ENCODE results near the gene PDLIM5.
"Not testable (repeated sequence)": the region's sequence is repeated elsewhere in the genome, so short reads cannot be mapped to it uniquely, and the experiment has no call there.

The PDLIM5 gene

GRCh38 chr4:94500685-94501084, 48.9 kb downstream of the PDLIM5 start:
- no peak for DNase-seq

- no peak for DNase-seq
These were observed 52.8 kb downstream of the PDLIM5 start for GRCh38 chr4:94504545-94504944.

DNA sequence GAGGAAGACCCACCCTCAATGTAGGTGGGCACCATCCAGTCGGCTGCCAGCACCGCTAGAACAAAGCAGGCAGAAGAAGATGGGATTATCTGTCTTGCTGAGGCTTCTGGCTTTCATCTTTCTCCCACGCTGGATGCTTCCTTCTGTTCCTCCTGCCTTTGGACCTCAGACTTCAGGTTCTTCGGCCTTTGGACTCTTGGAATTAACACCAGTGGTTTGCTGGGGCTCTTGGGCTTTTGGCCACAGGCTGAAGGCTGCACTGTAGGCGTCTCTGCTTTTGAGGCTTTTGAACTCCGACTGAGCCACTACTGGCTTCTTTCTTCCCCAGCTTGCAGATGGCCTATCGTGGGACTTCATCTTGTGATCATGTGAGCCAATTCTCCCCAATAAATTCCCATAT, 55.1 kb downstream of the PDLIM5 start:
- no peak for DNase-seq

DNA sequence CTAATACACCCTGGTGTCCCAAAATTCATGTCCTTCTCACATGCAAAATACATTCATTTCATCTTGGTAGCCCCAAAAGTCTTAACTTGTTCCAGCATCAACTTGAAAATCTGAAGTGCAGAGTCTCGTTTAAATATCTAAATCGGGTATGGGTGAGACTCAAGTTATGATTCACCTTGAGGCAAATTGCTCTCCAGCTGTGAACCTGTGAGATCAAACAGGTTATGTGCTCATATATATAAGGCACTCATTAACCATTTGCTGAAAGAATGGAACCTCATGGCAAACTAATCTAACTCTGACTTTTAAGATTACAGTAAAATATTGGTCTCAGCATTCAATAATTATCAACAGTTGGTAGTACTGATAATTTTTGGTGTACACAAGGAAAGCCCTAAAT, 55.5 kb downstream of the PDLIM5 start:
- DNase-seq, result no peak

DNA sequence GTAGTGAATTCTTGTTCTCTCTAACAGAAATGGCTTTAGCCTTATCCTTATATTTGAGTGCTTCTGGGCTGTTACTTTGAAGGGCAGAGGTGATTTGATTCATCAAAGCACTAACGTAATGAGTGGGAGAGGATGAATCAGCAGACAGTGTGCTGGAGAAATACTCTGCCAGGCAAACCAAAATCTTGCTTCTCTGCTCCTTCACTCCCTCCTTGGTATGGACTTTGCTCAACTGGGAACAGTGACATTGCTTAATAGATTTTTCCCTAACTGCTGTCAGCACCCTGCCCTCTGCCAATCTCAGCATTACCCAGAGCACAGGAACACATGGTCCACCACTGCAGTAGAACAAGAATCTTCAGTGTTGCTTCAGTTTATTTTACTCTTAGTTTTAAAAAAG, 56.0 kb downstream of the PDLIM5 start:
- DNase-seq, result no peak

DNA sequence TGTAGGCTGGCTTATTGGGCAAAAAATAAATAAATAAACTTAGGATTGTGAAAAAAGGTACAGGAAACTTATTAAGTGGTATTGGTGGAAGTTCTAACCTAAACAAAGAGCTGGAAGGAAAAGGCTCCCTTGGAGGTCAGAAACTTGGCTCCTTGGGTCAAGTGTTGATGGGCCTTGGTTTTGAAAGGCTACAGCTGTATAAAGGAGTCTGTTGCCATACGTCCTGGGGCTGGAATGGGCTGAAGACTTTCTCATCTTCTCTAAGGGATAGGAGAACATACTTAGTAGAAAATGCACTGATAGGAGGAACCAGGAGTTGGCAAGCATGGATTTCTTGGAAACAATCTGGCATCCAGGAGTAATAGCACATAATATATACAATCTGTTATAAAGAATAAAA, 56.6 kb downstream of the PDLIM5 start:
- no peak for DNase-seq

DNA sequence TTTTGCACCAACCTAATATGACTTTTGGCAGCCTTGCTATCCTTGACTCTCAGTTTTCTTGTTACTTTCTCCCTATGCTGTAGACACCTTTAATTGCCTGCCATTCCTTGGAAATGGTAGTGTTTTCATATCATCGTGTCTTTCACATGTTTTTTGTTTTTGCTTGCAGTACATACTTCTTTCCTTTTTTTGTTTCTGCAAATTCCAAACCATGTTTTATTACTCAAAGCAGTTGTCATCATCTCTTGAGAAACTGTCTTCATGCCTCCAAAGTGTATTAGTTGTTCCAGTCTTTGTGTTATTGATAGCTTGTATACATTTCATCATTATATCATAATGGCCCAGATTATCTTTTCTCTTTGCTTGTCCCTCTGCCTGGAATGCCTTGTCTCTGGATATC, 57.1 kb downstream of the PDLIM5 start:
- no peak for DNase-seq

DNA sequence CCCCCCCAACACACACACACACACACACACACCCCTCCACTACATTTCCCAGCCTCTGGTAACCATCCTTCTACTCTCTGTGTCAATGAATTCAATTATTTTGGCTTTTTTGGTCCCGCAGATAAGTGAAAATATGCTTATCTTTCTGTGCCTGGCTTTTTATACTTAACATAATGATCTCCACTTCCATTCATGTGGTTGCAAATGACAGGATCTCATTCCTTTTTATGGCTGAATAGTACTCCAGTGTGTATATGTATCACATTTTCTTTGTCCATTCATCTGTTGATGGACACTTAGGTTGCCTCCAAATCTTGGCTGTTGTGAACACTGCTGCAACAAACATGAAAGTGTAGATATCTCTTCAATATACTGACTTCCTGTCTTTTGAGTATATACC, 59.8 kb downstream of the PDLIM5 start:
- no peak for DNase-seq

- not testable (repeated sequence) for DNase-seq
These were observed 61.8 kb downstream of the PDLIM5 start for GRCh38 chr4:94513532-94513931.

DNA sequence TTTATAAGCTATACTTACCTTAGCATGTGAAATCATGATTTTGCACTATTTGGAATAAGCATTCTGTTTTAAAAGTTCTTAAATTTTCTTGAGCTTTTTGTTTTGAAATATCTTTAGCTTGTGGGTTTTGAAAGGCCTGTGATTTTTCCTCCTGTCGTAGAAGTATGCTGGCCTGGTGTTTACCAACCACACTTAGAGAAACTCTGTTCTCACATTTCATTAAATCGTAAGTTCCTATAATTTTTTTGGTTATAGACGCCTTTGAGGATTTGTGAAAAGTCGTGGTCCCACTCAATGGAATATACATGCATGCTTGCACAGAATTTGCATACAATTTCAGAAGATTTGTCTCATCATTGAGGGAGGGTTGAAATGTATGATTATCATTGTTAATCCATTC, 63.6 kb downstream of the PDLIM5 start:
- DNase-seq, result no peak

DNA sequence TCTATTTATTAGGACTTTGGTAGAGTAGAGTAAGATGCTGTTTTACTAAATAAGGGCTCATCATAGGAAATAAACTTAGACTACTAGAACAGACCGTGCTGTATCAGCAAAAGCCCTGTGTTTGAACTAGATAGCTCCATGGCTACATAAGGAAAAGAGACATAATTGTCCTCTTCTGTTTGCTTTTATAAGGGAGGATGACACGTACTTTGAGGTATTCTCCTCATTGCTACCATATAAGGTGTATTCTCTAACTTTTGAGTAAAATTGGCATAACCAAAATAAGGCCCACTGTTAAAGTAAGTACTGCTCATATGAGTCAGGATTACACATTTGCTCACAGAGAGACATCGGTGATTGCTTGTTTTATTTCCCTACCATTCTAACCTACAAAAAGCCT, 64.3 kb downstream of the PDLIM5 start:
- no peak for DNase-seq

GRCh38 chr4:94516999-94517398, 65.3 kb downstream of the PDLIM5 start:
- DNase-seq, result no peak

GRCh38 chr4:94517492-94517891, 65.8 kb downstream of the PDLIM5 start:
- no peak for DNase-seq

- no peak for DNase-seq
These were observed 67.3 kb downstream of the PDLIM5 start for GRCh38 chr4:94519019-94519418.

DNA sequence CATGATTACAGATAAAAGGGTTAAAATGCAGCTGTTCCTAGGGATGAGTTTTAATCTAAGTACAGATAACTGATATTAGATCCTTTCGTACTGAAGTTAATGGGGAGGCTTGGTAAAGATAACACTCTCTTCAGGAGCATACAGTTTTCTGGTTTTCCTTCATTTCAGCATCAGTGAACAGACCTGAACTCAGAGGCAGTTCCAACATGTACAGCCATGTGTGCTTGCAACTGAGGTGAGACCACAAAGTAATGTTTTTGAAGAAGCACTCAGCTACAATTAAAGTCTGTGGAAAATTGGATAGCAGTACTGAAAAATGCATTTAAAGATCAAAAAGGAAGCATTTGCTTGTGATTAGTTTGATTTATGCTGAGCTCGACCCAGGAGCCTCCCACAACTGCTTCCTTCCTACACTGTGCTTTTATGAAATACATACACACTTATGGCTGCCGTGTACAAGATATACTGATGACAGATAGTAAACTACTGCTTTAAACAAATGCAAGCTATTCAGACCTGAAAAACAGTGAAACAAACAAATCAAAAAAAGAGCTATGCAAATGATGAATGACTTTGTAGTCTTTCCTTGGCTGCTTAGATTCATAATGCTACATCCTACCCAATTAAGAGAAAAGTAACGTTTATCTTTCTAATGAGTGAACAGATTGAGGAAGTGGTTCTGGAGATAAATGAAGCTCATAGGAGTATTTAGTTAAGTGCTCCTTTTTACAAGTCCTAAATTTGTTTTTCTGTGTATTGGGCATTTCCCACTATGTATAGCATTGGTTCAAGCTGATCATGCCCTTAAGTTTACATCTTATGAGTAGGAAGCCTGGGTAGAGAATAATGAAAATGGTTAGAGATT, 68.4 kb downstream of the PDLIM5 start:
- no peak for DNase-seq

DNA sequence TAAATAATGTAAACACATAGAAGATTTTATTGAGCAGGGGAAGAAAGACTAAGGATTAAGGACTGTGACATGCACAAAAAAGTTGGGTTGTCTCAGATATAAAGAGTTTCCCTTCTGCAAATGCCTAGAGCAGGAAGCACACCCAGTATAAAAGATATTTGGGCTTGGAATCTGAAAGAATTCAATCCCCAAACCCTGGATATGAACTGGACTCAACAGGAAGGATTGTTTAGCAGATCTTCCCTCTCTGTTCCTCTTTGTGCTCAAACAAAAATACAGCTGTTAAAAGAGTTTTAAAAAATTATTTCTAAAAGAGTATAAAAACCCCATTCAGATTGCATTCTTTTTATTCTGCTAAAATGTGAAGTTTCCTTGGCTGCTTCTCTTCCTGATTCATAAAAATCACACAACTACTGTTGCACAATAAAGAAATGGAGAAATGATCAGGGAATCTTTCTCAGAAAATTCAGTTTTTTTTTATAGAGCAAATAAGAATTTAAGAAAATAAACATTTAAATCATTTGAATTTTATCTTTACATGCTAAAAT, 71.4 kb downstream of the PDLIM5 start:
- no peak for DNase-seq

- DNase-seq, result no peak
These were observed 71.9 kb downstream of the PDLIM5 start for GRCh38 chr4:94523617-94524016.

DNA sequence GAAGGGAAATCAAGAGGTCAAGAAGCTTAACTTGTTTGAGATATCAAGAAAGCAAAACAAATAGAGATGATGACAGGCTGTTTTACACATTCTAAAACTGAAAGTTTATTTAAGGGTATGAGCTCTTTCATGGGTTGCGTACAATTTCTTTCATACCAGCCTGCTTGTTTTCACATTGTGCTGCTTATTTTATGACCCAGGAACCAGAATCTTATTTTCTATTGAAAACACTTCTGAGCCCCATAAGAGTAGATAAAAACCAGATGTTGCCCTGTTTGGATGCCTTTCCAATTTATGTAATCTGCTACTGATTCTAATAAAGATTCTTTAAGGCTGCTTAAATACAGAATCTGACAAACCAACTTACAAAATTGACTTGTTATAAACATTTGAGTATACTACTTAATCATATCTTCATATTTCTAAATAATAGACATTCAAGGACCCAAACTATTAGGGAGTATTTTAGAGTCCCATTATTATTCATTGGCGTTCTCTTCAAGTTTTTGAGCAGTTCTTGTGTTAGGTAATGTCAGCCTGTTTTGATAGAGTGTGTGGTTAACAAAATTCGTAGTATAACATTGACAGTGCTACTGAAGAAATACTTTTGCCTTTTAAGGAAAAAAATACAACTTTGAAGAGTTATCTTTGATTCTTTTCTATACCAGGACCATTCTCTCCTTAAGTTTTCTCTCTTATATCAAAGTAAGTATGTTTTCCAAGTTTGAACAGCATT, 74.4 kb downstream of the PDLIM5 start:
- DNase-seq, result no peak

GRCh38 chr4:94527556-94528233, 76.0 kb downstream of the PDLIM5 start:
- DNase-seq, result no peak

DNA sequence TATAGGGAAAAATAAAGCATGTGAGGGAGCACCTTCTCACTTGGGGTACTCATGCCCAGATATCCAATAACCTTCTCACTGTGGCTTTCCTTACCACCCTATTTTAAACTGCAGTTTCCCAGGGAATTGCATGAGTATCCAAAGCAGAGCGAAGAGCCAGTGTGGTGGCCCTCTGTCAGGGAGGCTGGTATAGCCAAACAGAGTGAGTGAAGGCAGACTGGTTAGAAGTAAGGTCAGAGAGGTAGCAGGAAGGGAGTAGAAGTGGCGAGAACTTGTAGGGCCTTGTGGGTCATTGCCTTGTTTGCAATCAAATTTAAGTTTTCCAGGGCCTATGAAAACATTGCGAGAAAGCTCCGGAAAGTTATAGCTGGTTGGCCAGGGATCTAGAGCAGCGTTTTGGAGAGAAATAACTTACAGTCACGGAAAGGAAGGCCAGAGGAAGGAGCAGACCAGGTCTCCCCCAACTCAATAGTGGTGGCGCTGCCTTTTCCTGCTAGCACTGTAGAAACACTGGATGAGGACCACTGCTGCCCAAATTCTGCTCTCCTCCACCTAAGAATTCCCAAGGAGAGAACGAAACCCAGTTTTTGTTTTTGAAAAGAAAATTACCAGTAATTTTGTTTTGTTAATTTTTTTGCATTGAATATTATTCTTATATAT, 77.2 kb downstream of the PDLIM5 start:
- DNase-seq, result no peak

DNA sequence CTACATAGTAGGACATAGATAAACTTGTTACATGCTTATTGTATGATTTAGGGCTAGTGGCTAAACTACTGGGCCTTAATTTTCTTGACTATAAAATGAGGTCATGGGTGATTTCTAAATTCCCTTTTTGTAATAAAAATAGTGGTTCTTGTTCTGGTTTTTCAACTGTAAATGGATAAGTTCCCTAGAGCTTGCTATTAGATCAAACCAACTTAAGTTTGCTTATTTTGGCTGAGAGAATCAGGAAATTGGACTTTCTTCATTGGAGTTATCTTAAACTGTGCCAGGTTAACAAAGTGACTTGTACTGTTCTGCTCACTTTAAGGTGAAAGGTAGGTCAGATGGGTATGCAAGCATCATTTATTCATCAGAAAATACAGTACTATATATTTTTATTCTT, 78.3 kb downstream of the PDLIM5 start:
- no peak for DNase-seq

GRCh38 chr4:94531991-94532789, 80.4 kb downstream of the PDLIM5 start:
- no peak for DNase-seq

Data from activated CD8-positive, alpha-beta memory T cell treated with anti-CD3 and anti-CD28 coated beads, Interleukin-2, amount 50 U/mL, for 48 hours (primary cell).